ENCODE results near the gene SMIM14. TPM values are rescaled to one million over a fixed set of nuclear protein-coding genes. Genes with fewer than 3 reads are reported as not detected.
"Not testable (repeated sequence)": the region's sequence is repeated elsewhere in the genome, so short reads cannot be mapped to it uniquely, and the experiment has no call there.

SMIM14 gene
- total and polyA plus RNA-seq, 2 of the 8 experiments (the other 6 are each of a cell fraction or from before 2014, with no cell fraction given), result 29.1 to 31.0 TPM

DNA sequence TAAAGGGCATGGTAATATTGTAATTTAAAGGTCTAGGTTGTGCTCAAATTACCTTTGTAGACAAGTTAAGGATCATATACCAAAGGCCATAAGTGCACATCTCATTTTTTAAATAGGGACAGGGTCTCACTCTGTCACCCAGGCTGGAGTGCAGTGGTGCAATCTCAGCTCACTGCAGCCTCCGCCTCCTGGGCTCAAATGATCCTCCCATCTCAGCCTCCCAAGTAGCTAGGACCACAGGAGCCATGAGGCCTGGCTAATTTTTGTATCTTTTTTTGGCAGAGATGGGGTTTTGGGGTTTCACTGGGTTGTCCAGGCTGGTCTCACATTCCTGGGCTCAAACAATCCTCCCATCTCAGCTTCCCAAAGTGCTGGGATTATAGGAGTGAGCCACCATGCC lies 124.4 kb downstream of the SMIM14 start:
- H2AFZ ChIP-seq (ENCODE audit: low read length); H2AK5ac ChIP-seq (ENCODE audit: low read depth, low read length); H3K9ac ChIP-seq (replicated peaks in 1 of 4; ENCODE audit: extremely low read depth in 1 of 4, low read depth in 3 of 4, low read length in 3 of 4); H3K23ac ChIP-seq (ENCODE audit: insufficient read length); H4K20me1 ChIP-seq (replicated peaks in 1 of 2; ENCODE audit: control insufficient read depth in 1 of 2, insufficient read depth in 2 of 2, low read length in 2 of 2); H4K91ac ChIP-seq (replicated peaks; ENCODE audit: insufficient read length, low read length); H3K9me3 ChIP-seq (ENCODE audit: insufficient read depth in 2 of 2, low read depth in 1 of 2, low read length in 1 of 2); FAIRE-seq; H2BK20ac ChIP-seq (ENCODE audit: low read length); H2BK120ac ChIP-seq (replicated peaks; ENCODE audit: low read depth, low read length); H3K23me2 ChIP-seq (ENCODE audit: low read depth, low read length); H3K79me2 ChIP-seq (ENCODE audit: control insufficient read depth in 1 of 2, insufficient read depth in 2 of 2, low read length in 2 of 2); H4K8ac ChIP-seq (ENCODE audit: extremely low read depth, insufficient read depth, low read length); H2BK5ac ChIP-seq (ENCODE audit: low read depth, low read length); H3K27ac ChIP-seq (ENCODE audit: low read depth, low read length); H3K56ac ChIP-seq (replicated peaks; ENCODE audit: insufficient read length, low read depth, low read length); H3K4me3 ChIP-seq (ENCODE audit: extremely low read depth in 1 of 4, insufficient read depth in 2 of 4, low read depth in 3 of 4, low read length in 4 of 4); H3K4me2 ChIP-seq (ENCODE audit: insufficient read depth in 1 of 2, low read depth in 2 of 2, low read length in 2 of 2); H3K4ac ChIP-seq (replicated peaks; ENCODE audit: insufficient read length, low read depth, low read length); H3K18ac ChIP-seq (ENCODE audit: extremely low read depth, low read length); H2BK12ac ChIP-seq (ENCODE audit: low read depth, low read length); H3K4me1 ChIP-seq (replicated peaks in 1 of 4; ENCODE audit: control insufficient read depth in 3 of 4, insufficient read depth in 4 of 4, low read length in 3 of 4); H4K5ac ChIP-seq (ENCODE audit: insufficient read length, low read depth, low read length); H3K27me3 ChIP-seq (replicated peaks in 1 of 4; ENCODE audit: control insufficient read depth in 3 of 4, extremely low read depth in 1 of 4, insufficient read depth in 3 of 4, low read length in 3 of 4); H2BK15ac ChIP-seq (ENCODE audit: low read length); H3K79me1 ChIP-seq (ENCODE audit: low read depth, low read length); H3K14ac ChIP-seq (ENCODE audit: insufficient read length); POLR2A ChIA-PET (ENCODE audit: partially characterized antibody); DNase-seq (ENCODE audit: low read depth in 1 of 2, low spot score in 2 of 2): not testable (repeated sequence)
- peaks cover 5 to 65% (median 25%) of the 10 kb centered on the region in 4 experiments for H3K36me3 ChIP-seq (ENCODE audit: control insufficient read depth in 2 of 4, insufficient read depth in 4 of 4, low read length in 3 of 4)
- CTCF ChIA-PET (ENCODE audit: partially characterized antibody), result interaction anchor here (0.6 kb wide), 2 partner anchors 541 to 597 kb away, joined by 3 to 6 read pairs; no protein-coding TSS in a partner anchor
- 95% methylated on average over 1 of the region's 1 CpG; no CpG with 5 or more reads in 1 of the 2 experiments for WGBS, 2 experiments (ENCODE audit: extremely low coverage in 1 of 2, insufficient coverage in 1 of 2, insufficient read length in 1 of 2, insufficient replicate concordance in 2 of 2, low coverage in 1 of 2, low lambda C conversion rate in 2 of 2, missing lambda C conversion rate in 1 of 2)
